GM21529 (cell line): ENCODE results near the gene VPS41.

Experiments used
- ATAC-seq: cut with Tn5 transposase; IDR thresholded peaks from one replicate; pipeline ENCODE4 v1.9.1; 2021; ENCODE audit not compliant: unreplicated experiment

The VPS41 gene

GRCh38 chr7:38674513-38674912 is 234.5 kb downstream of the VPS41 start:
- no peak for ATAC-seq

GRCh38 chr7:38673795-38674194 is 235.2 kb downstream of the VPS41 start:
- ATAC-seq, result no peak
